Measurements from ENCODE around the gene KCNG3.
"Not testable (repeated sequence)": the region's sequence is repeated elsewhere in the genome, so short reads cannot be mapped to it uniquely, and the experiment has no call there.

Gene KCNG3

DNA sequence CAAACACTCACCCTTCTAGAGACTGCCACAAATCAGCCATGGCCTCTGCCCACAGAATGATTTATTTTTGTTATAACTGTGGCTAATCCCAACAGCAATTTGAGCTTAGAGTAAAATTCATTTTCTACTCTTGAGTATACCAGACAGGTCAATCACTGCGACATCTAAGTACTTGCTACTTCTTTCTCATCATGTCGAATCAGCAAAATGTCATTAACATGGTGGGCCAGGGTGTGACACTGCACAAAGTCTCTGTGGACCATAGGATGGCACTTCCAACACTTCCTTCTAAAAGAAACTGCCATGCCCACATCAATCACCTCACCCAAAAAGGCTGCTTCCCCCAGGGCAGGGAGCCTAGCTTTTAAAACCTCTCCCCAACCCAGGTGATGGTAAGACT lies 64.4 kb downstream of the KCNG3 start:
- no peak for DNase-seq (ENCODE audit: low read depth)

DNA sequence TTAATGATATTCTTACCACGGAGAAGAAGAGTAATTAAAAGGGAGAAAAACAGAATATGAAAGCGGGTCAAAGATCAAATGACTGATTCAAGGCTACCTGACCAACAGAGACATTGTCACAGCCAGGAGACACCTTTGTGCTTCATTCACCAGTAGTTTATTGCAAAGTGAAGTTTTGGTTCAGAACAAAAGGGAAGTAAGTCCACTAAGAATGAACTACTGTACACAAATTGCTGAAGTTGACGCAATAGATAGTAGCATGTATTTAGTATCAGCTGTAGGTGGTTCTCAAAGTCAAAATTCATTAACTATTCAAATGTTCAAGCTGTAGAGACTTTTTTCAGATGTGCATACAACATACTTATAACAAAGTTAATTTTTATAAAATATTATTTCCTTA lies 68.1 kb downstream of the KCNG3 start:
- DNase-seq (ENCODE audit: low read depth): no peak

DNA sequence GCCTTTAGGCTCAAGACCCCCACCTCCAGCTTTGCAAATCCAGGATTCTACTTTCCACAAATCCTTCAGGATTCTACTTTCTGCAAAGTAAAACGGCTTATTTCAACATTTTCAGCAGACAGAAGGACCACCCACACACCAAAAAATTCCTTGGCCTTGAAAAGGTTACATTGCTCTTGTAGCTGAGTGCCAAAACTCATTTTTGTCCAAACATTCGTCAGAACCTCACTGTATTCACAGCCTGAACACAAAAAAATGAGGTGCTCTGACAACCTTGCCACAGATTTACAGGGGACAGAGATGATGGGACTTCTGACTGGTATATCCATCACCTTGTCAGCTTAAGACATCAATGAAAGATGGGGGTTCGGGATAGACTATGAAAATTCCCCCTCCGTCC lies 69.7 kb downstream of the KCNG3 start:
- no peak for DNase-seq (ENCODE audit: low read depth)

DNA sequence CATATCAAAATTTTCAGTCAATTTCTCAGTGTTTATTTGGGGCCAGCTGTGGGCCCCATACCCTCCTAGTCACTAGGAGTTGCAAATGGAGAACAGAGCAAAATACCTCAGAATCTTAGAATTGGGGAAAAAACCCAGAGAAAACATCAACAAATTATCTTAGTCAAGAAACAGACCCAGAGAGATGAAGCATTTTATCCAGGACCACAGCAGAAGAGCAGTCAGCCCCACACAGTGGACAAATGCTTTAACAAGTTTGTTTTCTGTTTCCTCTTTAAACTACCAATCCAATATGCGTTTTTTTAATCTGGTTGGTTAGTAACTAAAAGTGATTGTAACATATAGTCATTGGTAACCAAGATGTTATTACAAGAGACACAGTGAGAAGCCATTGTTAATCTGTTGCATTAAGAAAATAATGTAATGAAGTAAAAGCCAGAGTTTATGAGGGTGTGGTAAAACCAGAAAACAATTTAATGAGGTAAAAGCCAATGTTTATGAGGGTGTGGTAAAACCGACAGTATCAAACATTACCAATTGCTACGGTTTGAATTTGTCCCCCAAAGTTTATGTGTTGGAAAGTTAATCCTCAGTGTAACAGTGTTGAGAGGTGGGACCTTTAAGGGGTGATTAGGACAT lies 72.1 kb downstream of the KCNG3 start:
- peak; percentile 13 for DNase-seq (ENCODE audit: low read depth)

DNA sequence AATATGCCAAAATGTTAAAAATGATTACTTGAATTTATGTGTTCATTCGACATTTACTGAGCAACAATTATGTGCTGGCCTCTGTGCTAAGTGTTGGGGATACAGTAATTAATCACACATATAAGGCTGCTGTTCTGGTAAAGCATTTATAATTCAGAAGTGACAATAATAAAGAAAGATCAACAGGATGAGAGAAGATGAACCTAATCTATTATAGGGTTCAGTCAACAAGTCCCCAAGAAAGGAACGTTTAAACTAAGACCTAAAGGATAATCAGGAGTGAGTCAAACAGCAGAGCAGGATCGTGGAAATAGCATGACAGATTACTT lies 72.7 kb downstream of the KCNG3 start:
- peak; percentile 41 for DNase-seq (ENCODE audit: low read depth)

DNA sequence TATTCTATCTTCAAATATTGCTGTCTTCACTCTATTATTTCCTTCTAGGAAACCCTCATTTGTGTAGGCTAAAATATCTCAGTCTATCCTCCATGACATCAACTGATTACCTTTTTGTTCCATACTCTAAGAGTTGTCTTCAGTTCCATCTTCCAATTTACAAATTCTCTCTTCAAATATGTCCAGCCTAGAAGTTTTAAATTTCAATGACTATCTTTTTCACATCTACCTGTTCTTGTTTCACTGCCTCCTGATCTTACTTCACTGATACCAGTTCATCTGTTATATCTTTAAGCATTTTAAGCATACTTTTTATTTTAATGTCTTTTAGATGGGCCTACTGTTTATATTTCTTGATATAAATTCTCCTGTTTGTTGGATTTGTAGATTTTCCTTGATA lies 79.1 kb downstream of the KCNG3 start:
- no peak for DNase-seq (ENCODE audit: low read depth)

DNA sequence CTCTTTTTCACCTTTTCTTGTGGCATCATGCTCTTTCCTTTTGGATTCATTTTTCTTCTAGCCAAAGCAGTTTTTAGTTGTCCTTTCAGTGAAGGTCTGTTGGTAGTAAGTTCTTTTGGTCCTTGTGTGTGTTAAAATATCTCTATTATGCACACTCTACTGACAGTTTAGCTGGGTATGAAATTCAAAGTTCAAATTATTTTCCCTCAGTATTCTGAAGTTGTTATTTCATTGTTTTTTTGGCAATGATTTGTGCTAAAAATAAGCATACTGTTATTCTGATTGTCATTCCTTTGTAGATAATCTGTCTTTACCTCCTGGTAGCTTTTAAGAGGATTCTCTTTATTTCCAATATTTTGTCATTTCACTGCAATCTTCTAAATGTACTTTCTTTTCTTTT lies 79.6 kb downstream of the KCNG3 start:
- no peak for DNase-seq (ENCODE audit: low read depth)

DNA sequence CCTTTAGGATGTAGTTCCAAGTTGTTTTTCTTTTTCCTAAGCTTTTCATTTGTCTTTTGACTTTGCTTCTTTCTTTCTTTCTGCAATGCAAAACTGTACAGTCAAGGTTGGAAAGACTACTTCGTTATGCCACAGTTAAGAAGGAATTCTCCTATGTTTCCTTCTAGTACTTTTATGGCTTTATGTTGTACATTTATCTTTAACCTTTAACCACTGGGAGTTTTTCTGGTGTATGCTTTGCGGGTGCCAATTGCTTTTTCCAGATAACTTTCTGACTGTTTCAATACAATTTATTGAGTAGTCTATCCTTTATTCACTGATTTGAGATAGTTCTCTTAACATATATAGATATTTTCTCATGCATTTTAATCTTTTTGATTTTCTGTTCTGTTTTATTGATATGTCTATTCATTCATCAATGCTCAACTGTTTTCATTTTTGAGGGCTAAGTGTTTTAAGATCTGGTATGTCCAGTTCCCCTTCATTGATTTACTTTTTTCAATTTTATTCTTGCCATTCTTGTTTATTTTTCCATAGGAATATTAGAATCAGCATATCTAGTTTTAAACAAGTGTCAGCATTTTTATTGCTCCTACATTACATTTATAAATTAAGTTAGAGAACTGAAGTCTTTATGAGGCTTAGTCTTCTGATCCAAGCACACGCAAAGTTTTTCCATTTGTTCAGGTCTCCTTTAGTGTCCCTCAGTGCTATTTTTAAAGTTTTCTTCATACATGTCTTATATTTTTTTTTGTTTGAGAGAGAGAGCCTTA lies 82.9 kb downstream of the KCNG3 start:
- no peak for DNase-seq (ENCODE audit: low read depth)

DNA sequence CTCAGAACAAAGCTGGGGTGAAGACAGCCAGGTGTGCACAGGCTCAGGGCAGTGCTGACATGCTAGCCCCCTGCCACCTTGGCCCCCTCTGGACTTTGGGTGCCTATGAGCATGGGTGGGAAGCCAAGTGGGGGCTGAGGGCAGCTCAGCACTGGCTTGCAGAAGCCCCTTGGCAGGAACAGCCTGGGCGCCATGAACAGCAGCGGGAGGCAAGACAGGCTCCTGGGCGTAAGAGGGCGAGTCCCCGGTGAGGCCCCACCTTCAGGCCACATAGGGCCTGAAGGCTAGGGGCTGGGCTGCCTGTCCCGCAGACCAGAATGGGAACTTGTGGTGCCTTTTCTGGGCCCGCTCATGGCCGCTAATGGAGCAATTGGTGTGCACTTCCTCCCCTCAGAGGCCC lies 85.8 kb downstream of the KCNG3 start:
- DNase-seq (ENCODE audit: low read depth): no peak

DNA sequence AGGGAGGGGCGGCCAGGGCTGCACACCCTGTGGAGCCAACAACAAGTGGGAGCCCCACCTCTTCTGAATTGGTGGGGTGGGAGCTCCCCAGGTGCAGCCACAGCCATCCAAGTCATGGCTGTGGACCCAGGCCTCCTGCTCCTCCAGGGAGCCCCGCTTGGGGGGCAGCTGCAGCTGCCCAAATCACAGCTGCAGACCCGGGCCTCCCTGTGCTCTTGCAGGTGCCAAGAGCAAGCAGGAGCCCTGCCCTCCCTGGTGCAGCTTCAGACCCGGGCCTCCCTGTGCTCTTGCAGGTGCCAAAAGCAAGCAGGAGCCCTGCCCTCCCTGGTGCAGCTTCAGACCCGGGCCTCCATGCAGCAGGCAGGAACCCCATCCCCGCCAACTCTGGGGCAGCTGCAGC lies 86.3 kb downstream of the KCNG3 start:
- no peak for DNase-seq (ENCODE audit: low read depth)

DNA sequence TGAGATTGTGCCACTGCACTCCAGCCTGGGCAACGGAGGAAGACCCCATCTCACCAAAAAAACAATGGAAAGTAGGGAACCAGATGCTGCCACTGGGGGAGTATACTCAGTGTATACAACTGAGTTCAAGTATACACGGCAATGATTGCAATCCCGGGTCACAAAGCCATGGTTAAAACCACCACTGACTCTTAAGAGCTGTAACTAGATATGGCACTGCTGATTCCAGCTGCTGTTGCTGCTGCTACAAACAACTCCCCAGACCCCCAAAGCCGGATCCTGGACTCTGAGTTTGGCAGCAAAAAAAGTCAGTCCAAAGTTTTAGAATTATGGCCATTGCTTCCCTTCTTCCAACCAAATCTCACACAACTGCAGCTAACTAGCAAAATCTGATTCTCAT lies 89.1 kb downstream of the KCNG3 start:
- DNase-seq (ENCODE audit: low read depth): no peak

DNA sequence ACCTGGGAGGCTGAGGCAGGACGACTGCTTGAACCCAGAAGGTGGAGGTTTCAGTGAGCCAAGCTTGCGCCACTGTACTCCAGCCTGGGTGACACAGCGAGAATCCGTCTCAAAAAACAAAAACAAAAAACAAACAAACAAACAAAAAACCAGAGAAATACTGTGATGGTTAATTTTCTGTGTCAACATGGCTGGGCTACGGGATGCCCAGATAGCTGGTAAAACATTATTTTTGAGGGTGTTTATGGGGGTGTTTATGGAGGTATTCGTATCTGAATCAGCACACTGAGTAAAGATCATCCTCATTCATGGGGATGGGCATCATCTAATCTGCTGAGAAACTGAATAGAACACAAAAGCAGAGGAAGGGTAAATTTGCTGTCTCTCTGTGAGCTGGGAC lies 92.0 kb downstream of the KCNG3 start:
- no peak for DNase-seq (ENCODE audit: low read depth)

DNA sequence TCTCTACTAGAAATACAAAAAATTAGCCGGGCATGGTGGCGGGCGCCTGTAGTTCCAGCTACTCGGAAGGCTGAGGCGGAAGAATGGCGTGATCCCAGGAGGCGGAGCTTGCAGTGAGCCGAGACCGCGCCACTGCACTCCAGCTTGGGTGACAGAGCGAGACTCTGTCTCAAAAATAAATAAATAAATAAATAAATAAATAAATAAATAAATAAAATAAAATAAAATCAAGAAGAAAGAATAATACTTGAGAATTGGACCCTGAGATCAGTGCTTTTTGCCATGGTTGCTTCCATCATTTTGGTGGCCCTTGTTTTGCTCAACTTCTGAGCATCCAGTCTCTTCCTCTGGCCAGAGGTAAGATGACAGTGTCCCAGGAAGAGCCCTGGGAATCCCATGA lies 95.7 kb downstream of the KCNG3 start:
- DNase-seq (ENCODE audit: low read depth): not testable (repeated sequence)

DNA sequence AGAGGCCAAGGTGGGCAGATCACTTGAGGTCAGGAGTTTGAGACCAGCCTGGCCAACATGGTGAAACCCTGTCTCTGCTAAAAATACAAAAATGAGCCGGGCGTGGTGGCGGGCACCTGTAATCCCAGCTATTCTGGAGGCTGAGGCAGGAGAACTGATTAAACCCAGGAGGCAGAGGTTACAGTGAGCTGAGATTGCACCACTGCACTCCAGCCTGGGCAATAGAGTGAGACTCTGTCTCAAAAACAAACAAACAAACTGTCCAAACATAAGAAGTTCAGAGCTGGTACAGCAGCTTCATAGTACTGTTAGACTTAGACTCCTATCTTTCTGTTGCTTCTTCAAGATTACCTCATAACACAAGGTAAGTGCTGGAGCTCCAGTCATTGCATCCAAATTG lies 100.5 kb downstream of the KCNG3 start:
- DNase-seq (ENCODE audit: low read depth): not testable (repeated sequence)

DNA sequence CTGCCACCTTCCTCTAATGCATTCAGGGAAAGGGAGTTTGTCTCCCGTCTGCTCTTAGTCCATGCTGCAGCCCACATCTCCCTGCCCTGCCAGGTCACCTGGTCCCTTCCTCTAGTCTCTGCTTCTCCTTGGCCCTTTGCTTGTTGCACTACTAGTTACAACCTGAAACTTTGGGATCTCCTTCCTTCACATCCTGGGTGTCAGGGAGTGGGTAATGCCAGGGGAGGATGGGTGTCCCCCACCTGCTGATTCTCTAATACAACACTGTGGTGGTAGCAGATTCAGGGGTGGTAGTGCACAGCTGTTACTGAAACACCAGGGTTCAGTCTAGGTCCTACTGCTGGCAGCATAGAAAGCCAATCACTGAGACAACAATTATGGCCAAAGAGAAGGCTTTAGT lies 101.6 kb downstream of the KCNG3 start:
- no peak for DNase-seq (ENCODE audit: low read depth)

Measured in ELR (cell line).